ENCODE data around the gene PAIP2. TPM values are rescaled to one million over a fixed set of nuclear protein-coding genes. Genes with fewer than 3 reads are reported as not detected.

Gene PAIP2
- total RNA-seq, 1 experiment from 2014 or later, result 108 TPM

DNA sequence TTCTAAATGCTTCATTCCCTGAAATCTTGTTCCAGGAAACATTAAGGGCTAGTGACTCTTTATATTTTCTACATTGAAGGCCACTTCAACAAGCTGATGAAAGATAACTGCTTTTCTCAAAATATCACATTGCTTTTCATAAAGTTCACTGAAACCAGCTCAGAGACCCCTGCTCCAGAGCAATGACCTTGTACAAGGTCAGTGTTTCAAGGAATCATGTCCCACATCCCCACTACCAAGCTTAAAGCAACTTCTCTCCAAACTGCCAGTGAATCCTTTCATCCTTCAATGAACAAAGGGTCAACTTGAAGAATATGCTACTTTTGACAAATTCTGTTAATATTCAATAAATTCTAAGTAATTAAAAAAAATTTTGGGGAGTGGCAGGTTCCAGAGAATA, 74.2 kb downstream of the PAIP2 start (continued):
- TF ChIP-seq, protein P1, sequence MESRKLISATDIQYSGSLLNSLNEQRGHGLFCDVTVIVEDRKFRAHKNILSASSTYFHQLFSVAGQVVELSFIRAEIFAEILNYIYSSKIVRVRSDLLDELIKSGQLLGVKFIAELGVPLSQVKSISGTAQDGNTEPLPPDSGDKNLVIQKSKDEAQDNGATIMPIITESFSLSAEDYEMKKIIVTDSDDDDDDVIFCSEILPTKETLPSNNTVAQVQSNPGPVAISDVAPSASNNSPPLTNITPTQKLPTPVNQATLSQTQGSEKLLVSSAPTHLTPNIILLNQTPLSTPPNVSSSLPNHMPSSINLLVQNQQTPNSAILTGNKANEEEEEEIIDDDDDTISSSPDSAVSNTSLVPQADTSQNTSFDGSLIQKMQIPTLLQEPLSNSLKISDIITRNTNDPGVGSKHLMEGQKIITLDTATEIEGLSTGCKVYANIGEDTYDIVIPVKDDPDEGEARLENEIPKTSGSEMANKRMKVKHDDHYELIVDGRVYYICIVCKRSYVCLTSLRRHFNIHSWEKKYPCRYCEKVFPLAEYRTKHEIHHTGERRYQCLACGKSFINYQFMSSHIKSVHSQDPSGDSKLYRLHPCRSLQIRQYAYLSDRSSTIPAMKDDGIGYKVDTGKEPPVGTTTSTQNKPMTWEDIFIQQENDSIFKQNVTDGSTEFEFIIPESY (IDR thresholded peaks at IDR 0.05; ENCODE audit: extremely low read depth, insufficient replicate concordance, low read length), result no peak

DNA sequence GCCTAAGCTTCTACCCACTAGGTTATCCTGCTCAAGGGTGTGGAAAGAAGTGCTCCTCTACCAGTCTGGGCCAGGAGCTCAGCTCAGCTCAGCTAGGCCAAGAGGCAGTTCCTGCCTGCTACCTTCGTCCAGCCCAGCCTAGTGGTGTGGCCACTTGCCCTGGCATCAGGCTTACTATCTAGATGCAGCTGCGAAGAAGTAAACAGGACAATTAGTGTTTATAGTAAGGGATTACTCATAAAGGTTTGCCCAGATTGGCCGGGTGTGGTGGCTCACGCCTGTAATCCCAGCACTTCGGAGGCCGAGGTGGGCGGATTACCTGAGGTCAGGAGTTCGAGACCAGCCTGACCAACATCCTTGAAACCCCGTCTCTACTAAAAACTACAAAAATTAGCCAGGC, 75.0 kb downstream of the PAIP2 start:
- TF ChIP-seq CBX3 (IDR thresholded peaks at IDR 0.05; ENCODE audit: low read depth), result no peak
- no peak for TF ChIP-seq CEBPB (IDR thresholded peaks at IDR 0.05; ENCODE audit: low read depth)
- TF ChIP-seq, protein P2, sequence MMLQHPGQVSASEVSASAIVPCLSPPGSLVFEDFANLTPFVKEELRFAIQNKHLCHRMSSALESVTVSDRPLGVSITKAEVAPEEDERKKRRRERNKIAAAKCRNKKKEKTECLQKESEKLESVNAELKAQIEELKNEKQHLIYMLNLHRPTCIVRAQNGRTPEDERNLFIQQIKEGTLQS (IDR thresholded peaks at IDR 0.05), result no peak
- no peak for TF ChIP-seq EZH2 (IDR thresholded peaks at IDR 0.05)
- no peak for TF ChIP-seq FOSL1 (IDR thresholded peaks at IDR 0.05; ENCODE audit: low read depth)
- 0 out of 2 replicates have a peak, but pooled peaks have one; percentile 20 for TF ChIP-seq EGR1 (IDR thresholded peaks at IDR 0.05; ENCODE audit: low read depth)
- TF ChIP-seq TCF7L2 (IDR thresholded peaks at IDR 0.05; ENCODE audit: borderline replicate concordance, extremely low read depth, insufficient read depth, insufficient read length), result no peak
- Histone ChIP-seq H3K4me3 (replicated peaks in 1 of 2; ENCODE audit: low read depth in 1 of 2, low read length in 2 of 2) (no peak overlapping the region), H2AFZ (ENCODE audit: low read depth, low read length, poor library complexity, severe bottlenecking) (no peak overlapping the region), H3K4me1 (ENCODE audit: control insufficient read depth in 1 of 2, insufficient read depth in 2 of 2, low read length in 2 of 2) (peaks cover 3 to 18% of the 10 kb centered on the region in 2 experiments; a peak in 3 of 4 replicates), H3K9me2 (ENCODE audit: insufficient read depth) (no peaks in the 10 kb centered on the region), H3K27me3 (ENCODE audit: insufficient read depth, low read length) (no peaks in the 10 kb centered on the region), H3K79me2 (ENCODE audit: insufficient read depth, low read length) (no peaks in the 10 kb centered on the region), H3K27ac (ENCODE audit: low read depth, low read length) (no peak overlapping the region), H3K9ac (ENCODE audit: low read length) (no peak overlapping the region), H4K20me1 (ENCODE audit: insufficient read depth) (no peaks in the 10 kb centered on the region), H3K9me3 (ENCODE audit: control insufficient read depth in 1 of 2, insufficient read depth in 1 of 2, low read depth in 1 of 2, low read length in 2 of 2) (no peaks in the 10 kb centered on the region), H3K4me2 (ENCODE audit: low read length) (peak overlapping the region; percentile 20; the same call in 1 of the 2 replicates), H3K36me3 (ENCODE audit: control insufficient read depth in 1 of 2, insufficient read depth in 2 of 2, low read length in 2 of 2) (no peaks in the 10 kb centered on the region)
- intact Hi-C loops (cut with micrococcal nuclease), result no loop called here
- RAD21 ChIA-PET (ENCODE audit: low non-redundant PET in 1 of 2, low total read pairs in 2 of 2, uncharacterized antibody in 2 of 2, unreplicated experiment in 2 of 2), result no interaction called here
- ATAC-seq, result peak; percentile 39
- DNase-seq (ENCODE audit: low read depth, low spot score), result no peak
- BruUV-seq (replicated peaks), result no TSS peak
- CTCF ChIA-PET, result no interaction called here
- POLR2A ChIA-PET, result no interaction called here

Data from HCT116 (cell line).